WTC11 (cell line): Measurements from ENCODE around the gene WDR64. TPM values are rescaled to one million over a fixed set of nuclear protein-coding genes. Genes with fewer than 3 reads are reported as not detected.

Experiments
- ATAC-seq: fragments of 200-7000 bp; cut with Tn5 transposase; 2 replicates; pipeline ENCODE4 v1.10.0; 2021; ENCODE audit warnings: mild to moderate bottlenecking, moderate library complexity
- CTCF ChIA-PET: fragments of 300-600 bp; sonication (Branson Sonifier 250); formaldehyde crosslinking; loops from one replicate; lab custom pipeline; 2021; ENCODE audit warnings: antibody characterized with exemption; lab: Charles Lee
- POLR2A ChIA-PET: fragments of 350-600 bp; sonication (Branson Sonifier 250); formaldehyde crosslinking; loops from one replicate; lab custom pipeline; 2021; ENCODE audit warnings: antibody characterized with exemption; lab: Charles Lee
- DNase-seq: peaks from one replicate; pipeline ENCODE4 v3.0.0; 2021; ENCODE audit warnings: low spot score
- H3K27ac Mint-ChIP-seq: 2 replicates; pipeline ENCODE4 v1.8.0; 2021; ENCODE audit warnings: mixed read lengths
- H3K27me3 Mint-ChIP-seq: 2 replicates; pipeline ENCODE4 v1.8.0; 2021; ENCODE audit warnings: low read depth, mild to moderate bottlenecking, moderate library complexity, mixed read lengths
- H3K36me3 Mint-ChIP-seq: 2 replicates; pipeline ENCODE4 v1.8.0; 2021; ENCODE audit warnings: mixed read lengths
- H3K4me1 Mint-ChIP-seq: 2 replicates; pipeline ENCODE4 v1.8.0; 2022; ENCODE audit warnings: mixed read lengths
- H3K4me3 Mint-ChIP-seq: 2 replicates; pipeline ENCODE4 v1.8.0; 2021; ENCODE audit warnings: mild to moderate bottlenecking, moderate library complexity, mixed read lengths
- H3K9me3 Mint-ChIP-seq: 2 replicates; pipeline ENCODE4 v1.8.0; 2021; ENCODE audit warnings: mixed read lengths
- ARID4B ChIP-seq: sonication (generic); formaldehyde crosslinking; IDR thresholded peaks from 2 replicates; pipeline ENCODE4 v1.8.0; 2023; ENCODE audit warnings: missing genetic modification reagents, mild to moderate bottlenecking, borderline replicate concordance
- ATF3 ChIP-seq: sonication (generic); formaldehyde crosslinking; conservative IDR thresholded peaks from 2 replicates; pipeline ENCODE4 v1.8.1; 2022; ENCODE audit warnings: mild to moderate bottlenecking, missing genetic modification reagents
- ATF6 ChIP-seq: sonication (generic); formaldehyde crosslinking; IDR thresholded peaks from 2 replicates; pipeline ENCODE4 v1.8.1; 2023; ENCODE audit warnings: mild to moderate bottlenecking, missing genetic modification reagents
- CDX4 ChIP-seq: fragments of 250-450 bp; sonication (Bioruptor Pico); IDR thresholded peaks from 2 replicates; pipeline ENCODE4 v1.9.0; 2021; ENCODE audit warnings: moderate library complexity, mild to moderate bottlenecking, inconsistent platforms, borderline replicate concordance
- E2F1 ChIP-seq: sonication (generic); formaldehyde crosslinking; IDR thresholded peaks from 2 replicates; pipeline ENCODE4 v1.8.0; 2022; ENCODE audit warnings: mild to moderate bottlenecking, missing genetic modification reagents
- FOXP4 ChIP-seq: sonication (generic); formaldehyde crosslinking; IDR thresholded peaks from 2 replicates; pipeline ENCODE4 v1.8.0; 2022; ENCODE audit warnings: mild to moderate bottlenecking, missing genetic modification reagents
- IRF1 ChIP-seq: sonication (generic); formaldehyde crosslinking; IDR thresholded peaks from 2 replicates; pipeline ENCODE4 v1.8.0; 2023; ENCODE audit warnings: missing genetic modification reagents
- JUN ChIP-seq: sonication (generic); formaldehyde crosslinking; IDR thresholded peaks from 2 replicates; pipeline ENCODE4 v1.8.0; 2023; ENCODE audit warnings: mild to moderate bottlenecking, missing genetic modification reagents
- MLX ChIP-seq: sonication (generic); formaldehyde crosslinking; IDR thresholded peaks from 2 replicates; pipeline ENCODE4 v1.8.1; 2023; ENCODE audit warnings: mild to moderate bottlenecking, missing genetic modification reagents, moderate library complexity
- MXD4 ChIP-seq: fragments of 250-450 bp; sonication (Bioruptor Pico); IDR thresholded peaks from 2 replicates; pipeline ENCODE4 v1.8.0; 2021; ENCODE audit warnings: mild to moderate bottlenecking, moderate library complexity, borderline replicate concordance
- NFYB ChIP-seq: sonication (generic); formaldehyde crosslinking; conservative IDR thresholded peaks from 2 replicates; pipeline ENCODE4 v1.8.0; 2022; ENCODE audit warnings: low read depth, missing genetic modification reagents
- NR2C2 ChIP-seq: sonication (generic); formaldehyde crosslinking; IDR thresholded peaks from 2 replicates; pipeline ENCODE4 v1.8.0; 2022; ENCODE audit warnings: mild to moderate bottlenecking, missing genetic modification reagents
- NR3C1 ChIP-seq: sonication (generic); formaldehyde crosslinking; conservative IDR thresholded peaks from 2 replicates; pipeline ENCODE4 v1.8.1; 2023; ENCODE audit warnings: low read depth, mild to moderate bottlenecking, missing genetic modification reagents
- PREB ChIP-seq: sonication (generic); formaldehyde crosslinking; IDR thresholded peaks from 2 replicates; pipeline ENCODE4 v1.8.1; 2022; ENCODE audit warnings: mild to moderate bottlenecking, missing genetic modification reagents, moderate library complexity, borderline replicate concordance
- ZMAT4 ChIP-seq: fragments of 250-450 bp; sonication (Bioruptor Pico); IDR thresholded peaks from 2 replicates; pipeline ENCODE4 v1.9.0; 2021; ENCODE audit warnings: mild to moderate bottlenecking
- ZNF121 ChIP-seq: sonication (generic); formaldehyde crosslinking; IDR thresholded peaks from 2 replicates; pipeline ENCODE4 v1.8.0; 2023; ENCODE audit warnings: missing genetic modification reagents
- ZNF138 ChIP-seq: sonication (generic); formaldehyde crosslinking; conservative IDR thresholded peaks from 2 replicates; pipeline ENCODE4 v1.8.1; 2022; ENCODE audit warnings: mild to moderate bottlenecking, moderate library complexity, missing genetic modification reagents
- ZNF425 ChIP-seq: fragments of 250-450 bp; sonication (Bioruptor Pico); conservative IDR thresholded peaks from 2 replicates; pipeline ENCODE4 v1.9.0; 2021; ENCODE audit warnings: mild to moderate bottlenecking
- total RNA-seq: library from RNA; stranded (reverse); gene quantifications from 3 replicates; pipeline ENCODE4 v1.2.3, GENCODE V29; 2021

Gene WDR64
- total RNA-seq, 1 experiment from 2014 or later: not detected

- Mint-ChIP-seq H3K36me3 (no peaks in the 10 kb centered on the region), H3K4me1 (no peaks in the 10 kb centered on the region), H3K9me3 (peaks cover 4% of the 10 kb centered on the region; the same call in 1 of the 2 replicates), H3K4me3 (no peak overlapping the region), H3K27me3 (no peaks in the 10 kb centered on the region), H3K27ac (no peak overlapping the region)
- ChIA-PET CTCF (no interaction called here), POLR2A (no interaction called here)
- DNase-seq (no peak), ATAC-seq (no peak)
- TF ChIP-seq IRF1 (CRISPR knock-in tag) (no peak), FOXP4 (CRISPR knock-in tag) (no peak), ZMAT4 (CRISPR knock-in tag) (no peak), NR2C2 (CRISPR knock-in tag) (no peak), NFYB (CRISPR knock-in tag) (no peak), JUN (CRISPR knock-in tag) (no peak), CDX4 (CRISPR knock-in tag) (no peak), ARID4B (no peak), PREB (CRISPR knock-in tag) (no peak), ATF3 (CRISPR knock-in tag) (no peak), ZNF425 (CRISPR knock-in tag) (no peak), ZNF138 (no peak), MXD4 (CRISPR knock-in tag) (no peak), MLX (no peak), E2F1 (CRISPR knock-in tag) (no peak), NR3C1 (no peak), ATF6 (no peak), ZNF121 (CRISPR knock-in tag) (no peak)
Measured at GRCh38 chr1:241678536-241678935, 26.5 kb downstream of the WDR64 start.
